DND-41 (cell line): Measurements from ENCODE around the gene SLC1A2.

ENCODE experiments used
- ATAC-seq: fragments of 200-7000 bp; cut with Tn5 transposase; 3 replicates; pipeline ENCODE4 v1.9.1; 2021; ENCODE audit warnings: low read depth; ENCODE audit not compliant: insufficient read depth
- DNase-seq: peaks from one replicate; pipeline ENCODE4 v3.0.0-alpha.2; 2020
- H2AFZ ChIP-seq: 2 replicates; pipeline ENCODE4 v1.6.0; 2012; ENCODE audit warnings: low read depth, low read length
- H3K27ac ChIP-seq: 2 replicates; pipeline ENCODE4 v1.5.1; 2012; ENCODE audit warnings: low read length, inconsistent platforms
- H3K27me3 ChIP-seq: fragments of 200-600 bp; sonication (generic); 2 replicates; pipeline ENCODE4 v1.6.0; 2012; ENCODE audit warnings: low read length, mild to moderate bottlenecking, inconsistent platforms; ENCODE audit not compliant: insufficient read depth, poor library complexity
- H3K36me3 ChIP-seq: 2 replicates; pipeline ENCODE4 v1.5.1; 2012; ENCODE audit warnings: low read length, inconsistent platforms; ENCODE audit not compliant: insufficient read depth
- H3K4me1 ChIP-seq: 2 replicates; pipeline ENCODE4 v1.5.1; 2012; ENCODE audit warnings: mild to moderate bottlenecking, low read length; ENCODE audit not compliant: insufficient read depth
- H3K4me2 ChIP-seq: 2 replicates; pipeline ENCODE4 v1.6.0; 2012; ENCODE audit warnings: mild to moderate bottlenecking, moderate library complexity, low read length, inconsistent platforms; ENCODE audit not compliant: insufficient read depth
- H3K4me3 ChIP-seq, 2 experiments: fragments of 200-600 bp in 1 of 2; shearing (Covaris generic) in 1 of 2; 2 replicates each; pipeline ENCODE4 v1.5.1; 2012 to 2016; ENCODE audit warnings: inconsistent platforms in 2 of 2, low read length in 2 of 2, mild to moderate bottlenecking in 2 of 2, low read depth in 1 of 2, moderate library complexity in 1 of 2
- H3K79me2 ChIP-seq: 2 replicates; pipeline ENCODE4 v1.6.0; 2012; ENCODE audit warnings: low read length, inconsistent platforms; ENCODE audit not compliant: insufficient read depth
- H3K9ac ChIP-seq: 2 replicates; pipeline ENCODE4 v1.6.0; 2012; ENCODE audit warnings: low read depth, mild to moderate bottlenecking, inconsistent platforms, low read length, moderate library complexity
- H3K9me3 ChIP-seq: 2 replicates; pipeline ENCODE4 v1.5.1; 2012; ENCODE audit warnings: low read length, moderate library complexity, mild to moderate bottlenecking, inconsistent platforms; ENCODE audit not compliant: insufficient read depth, severe bottlenecking
- H4K20me1 ChIP-seq: 2 replicates; pipeline ENCODE4 v1.6.0; 2012; ENCODE audit warnings: low read length; ENCODE audit not compliant: insufficient read depth
- EZH2 ChIP-seq: IDR thresholded peaks from 3 replicates; pipeline ENCODE4 v1.6.1; 2012; ENCODE audit warnings: borderline replicate concordance, low read depth, mild to moderate bottlenecking, moderate library complexity, low read length, inconsistent platforms; ENCODE audit not compliant: severe bottlenecking
- TF ChIP-seq, protein P1 (sequence below): IDR thresholded peaks from 2 replicates; pipeline ENCODE4 v1.5.1; 2012; ENCODE audit warnings: borderline replicate concordance, low read length, moderate library complexity, mild to moderate bottlenecking; ENCODE audit not compliant: poor library complexity, severe bottlenecking; ENCODE audit errors: extremely low read depth

Gene SLC1A2

DNA sequence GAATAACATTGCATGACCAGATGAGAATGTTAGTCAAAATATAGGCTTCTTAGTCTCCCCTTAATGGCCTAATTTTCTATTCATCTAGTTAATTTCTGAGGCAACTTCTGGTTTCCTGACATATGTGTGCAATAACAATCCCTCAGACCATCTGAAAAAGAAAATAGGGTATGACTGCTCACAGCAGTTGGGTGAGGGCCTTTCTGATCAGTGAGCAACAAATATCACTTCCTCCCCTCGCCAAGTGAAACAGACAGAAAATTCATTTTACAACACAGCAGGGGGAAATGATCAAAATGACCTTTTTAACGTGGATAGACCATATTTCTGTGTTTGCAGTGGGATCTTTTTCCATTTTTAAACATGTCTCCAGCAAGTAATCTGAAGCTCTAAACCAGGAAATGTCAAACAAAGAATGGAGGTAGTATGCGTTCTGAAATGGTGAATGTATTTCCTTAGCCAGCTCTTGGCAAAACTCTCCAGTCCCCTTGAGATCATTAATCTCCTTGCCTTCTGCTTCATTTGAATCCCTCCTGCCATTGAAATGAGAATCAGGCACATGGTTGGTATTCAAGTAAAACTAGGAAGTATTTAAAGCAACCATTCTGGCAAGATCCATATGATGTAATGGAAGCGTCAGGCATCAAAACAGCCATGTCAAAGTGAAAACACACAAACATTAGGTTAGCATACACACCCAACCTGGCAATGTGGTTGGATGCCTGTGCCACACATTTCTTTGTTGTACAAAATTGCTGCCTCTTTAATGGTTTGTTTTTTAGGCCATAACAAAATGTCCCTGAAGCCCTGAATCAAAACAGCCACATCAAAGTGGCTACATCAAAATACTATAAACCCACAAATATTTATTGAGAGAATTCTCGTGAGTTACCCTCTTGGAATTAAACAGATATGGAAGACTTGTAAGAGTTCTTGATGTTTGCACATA lies 100.1 kb downstream of the SLC1A2 start:
- Histone ChIP-seq H3K27me3 (no peaks in the 10 kb centered on the region), H3K36me3 (no peaks in the 10 kb centered on the region), H2AFZ (no peak overlapping the region), H3K27ac (no peak overlapping the region), H3K4me3 (no peak overlapping the region), H3K79me2 (no peaks in the 10 kb centered on the region), H3K4me2 (no peak overlapping the region), H3K9ac (no peak overlapping the region), H4K20me1 (no peaks in the 10 kb centered on the region), H3K9me3 (no peaks in the 10 kb centered on the region), H3K4me1 (no peaks in the 10 kb centered on the region)
- no peak for TF ChIP-seq EZH2
- TF ChIP-seq, protein P1, sequence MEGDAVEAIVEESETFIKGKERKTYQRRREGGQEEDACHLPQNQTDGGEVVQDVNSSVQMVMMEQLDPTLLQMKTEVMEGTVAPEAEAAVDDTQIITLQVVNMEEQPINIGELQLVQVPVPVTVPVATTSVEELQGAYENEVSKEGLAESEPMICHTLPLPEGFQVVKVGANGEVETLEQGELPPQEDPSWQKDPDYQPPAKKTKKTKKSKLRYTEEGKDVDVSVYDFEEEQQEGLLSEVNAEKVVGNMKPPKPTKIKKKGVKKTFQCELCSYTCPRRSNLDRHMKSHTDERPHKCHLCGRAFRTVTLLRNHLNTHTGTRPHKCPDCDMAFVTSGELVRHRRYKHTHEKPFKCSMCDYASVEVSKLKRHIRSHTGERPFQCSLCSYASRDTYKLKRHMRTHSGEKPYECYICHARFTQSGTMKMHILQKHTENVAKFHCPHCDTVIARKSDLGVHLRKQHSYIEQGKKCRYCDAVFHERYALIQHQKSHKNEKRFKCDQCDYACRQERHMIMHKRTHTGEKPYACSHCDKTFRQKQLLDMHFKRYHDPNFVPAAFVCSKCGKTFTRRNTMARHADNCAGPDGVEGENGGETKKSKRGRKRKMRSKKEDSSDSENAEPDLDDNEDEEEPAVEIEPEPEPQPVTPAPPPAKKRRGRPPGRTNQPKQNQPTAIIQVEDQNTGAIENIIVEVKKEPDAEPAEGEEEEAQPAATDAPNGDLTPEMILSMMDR, result no peak
- no peak for DNase-seq
- ATAC-seq, result no peak

GRCh38 chr11:35318309-35318708 lies 101.0 kb downstream of the SLC1A2 start:
- TF ChIP-seq, protein P1, result no peak
- no peak for TF ChIP-seq EZH2
- ATAC-seq, result no peak
- no peaks in the 10 kb centered on the region for H3K79me2 ChIP-seq
- no peaks in the 10 kb centered on the region for H3K36me3 ChIP-seq
- no peak overlapping the region for H3K4me2 ChIP-seq
- no peaks in the 10 kb centered on the region for H3K27me3 ChIP-seq
- H3K4me1 ChIP-seq, result no peaks in the 10 kb centered on the region
- H3K9me3 ChIP-seq, result no peaks in the 10 kb centered on the region
- no peaks in the 10 kb centered on the region for H4K20me1 ChIP-seq
- H2AFZ ChIP-seq, result no peak overlapping the region
- no peak overlapping the region for H3K4me3 ChIP-seq
- H3K9ac ChIP-seq, result no peak overlapping the region
- H3K27ac ChIP-seq, result no peak overlapping the region
- DNase-seq, result no peak

DNA sequence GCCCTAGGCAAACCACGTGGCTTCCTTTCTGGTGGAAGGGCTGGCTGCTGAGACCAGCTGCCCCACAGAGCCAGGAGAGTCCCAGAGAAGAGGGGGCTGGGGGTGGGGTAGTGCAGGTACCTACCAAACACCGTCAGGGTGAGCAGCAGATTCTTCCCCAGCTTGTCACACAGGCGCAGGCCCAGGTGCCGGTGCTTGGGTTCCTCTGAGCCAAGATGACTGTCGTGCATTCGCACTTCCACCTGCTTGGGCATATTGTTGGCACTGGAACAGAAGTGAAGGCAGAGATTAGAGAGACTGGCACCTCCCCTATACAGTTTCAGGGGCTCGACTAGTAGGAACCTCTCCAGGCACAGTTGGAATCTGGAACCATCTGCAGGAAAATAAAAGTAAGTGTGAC lies 102.1 kb downstream of the SLC1A2 start:
- no peak for DNase-seq
- no peak for TF ChIP-seq EZH2
- TF ChIP-seq, protein P1, result no peak
- H3K4me2 ChIP-seq, result no peak overlapping the region
- no peaks in the 10 kb centered on the region for H3K27me3 ChIP-seq
- H3K27ac ChIP-seq, result no peak overlapping the region
- H3K9ac ChIP-seq, result no peak overlapping the region
- ATAC-seq, result no peak
- H4K20me1 ChIP-seq, result no peaks in the 10 kb centered on the region
- no peak overlapping the region for H3K4me3 ChIP-seq
- H3K36me3 ChIP-seq, result no peaks in the 10 kb centered on the region
- no peaks in the 10 kb centered on the region for H3K4me1 ChIP-seq
- no peaks in the 10 kb centered on the region for H3K9me3 ChIP-seq
- no peaks in the 10 kb centered on the region for H3K79me2 ChIP-seq
- H2AFZ ChIP-seq, result no peak overlapping the region
